CMK (cell line): Measurements from ENCODE around the gene ESPN.

Source experiments
- DNase-seq: peaks from one replicate; pipeline ENCODE4 v3.0.0-alpha.2; 2010; ENCODE audit warnings: low read depth

The ESPN gene

GRCh38 chr1:6466751-6467150 lies 42.2 kb downstream of the ESPN start:
- DNase-seq = no peak

- DNase-seq = no peak
Measured at GRCh38 chr1:6467224-6467623, 42.6 kb downstream of the ESPN start.

GRCh38 chr1:6467744-6468688 lies 43.4 kb downstream of the ESPN start:
- no peak for DNase-seq

GRCh38 chr1:6468729-6469461 lies 44.3 kb downstream of the ESPN start:
- no peak for DNase-seq

DNA sequence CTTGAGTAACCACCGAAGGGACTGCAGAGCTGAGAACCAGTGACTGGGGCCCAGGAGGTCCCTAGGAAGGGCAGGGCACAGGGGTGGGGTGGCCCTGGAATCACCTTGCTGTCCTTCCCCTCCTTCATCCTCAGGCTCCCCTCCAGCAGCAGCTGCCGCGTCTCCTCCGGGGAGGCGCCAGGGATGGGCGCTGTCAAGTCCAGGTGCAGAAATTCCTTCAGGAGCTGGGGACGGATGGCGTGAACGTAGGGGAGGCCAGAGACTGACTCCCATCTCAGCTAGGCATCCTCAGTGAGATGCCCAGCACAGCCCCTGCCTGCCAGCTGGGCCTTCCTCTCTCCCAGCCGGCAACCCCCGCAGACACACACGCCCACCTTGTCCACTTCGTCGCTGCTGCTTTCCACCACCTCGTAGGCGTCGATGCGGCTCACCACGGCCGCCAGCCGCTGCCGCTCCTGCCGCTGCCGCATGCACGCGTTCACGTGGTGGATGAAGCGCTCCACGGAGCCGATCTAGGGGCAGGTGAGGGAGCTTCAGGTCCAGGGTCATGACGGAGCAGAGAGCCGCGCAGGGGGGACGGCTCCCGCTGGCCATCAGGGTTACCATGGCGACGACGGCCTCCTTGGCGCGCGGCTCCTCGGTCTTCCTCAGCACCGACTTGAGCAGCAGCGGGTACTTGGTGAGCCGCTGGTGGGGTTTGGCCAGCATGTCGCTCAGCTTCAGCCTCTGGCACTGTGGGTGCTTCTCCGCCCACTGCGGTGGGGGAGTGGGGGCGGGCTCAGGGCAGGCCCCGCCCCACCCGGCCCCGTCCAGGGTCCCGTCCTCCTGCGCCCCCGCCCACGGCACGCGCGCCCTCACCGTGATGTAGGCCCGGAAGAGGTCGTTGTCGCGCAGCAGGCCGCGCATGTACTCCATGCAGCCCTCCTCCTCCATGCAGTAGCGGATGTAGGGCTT lies 45.8 kb downstream of the ESPN start:
- DNase-seq = no peak

GRCh38 chr1:6471086-6471969 lies 46.8 kb downstream of the ESPN start:
- DNase-seq = no peak

GRCh38 chr1:6471970-6472368 lies 47.4 kb downstream of the ESPN start:
- DNase-seq = no peak

DNA sequence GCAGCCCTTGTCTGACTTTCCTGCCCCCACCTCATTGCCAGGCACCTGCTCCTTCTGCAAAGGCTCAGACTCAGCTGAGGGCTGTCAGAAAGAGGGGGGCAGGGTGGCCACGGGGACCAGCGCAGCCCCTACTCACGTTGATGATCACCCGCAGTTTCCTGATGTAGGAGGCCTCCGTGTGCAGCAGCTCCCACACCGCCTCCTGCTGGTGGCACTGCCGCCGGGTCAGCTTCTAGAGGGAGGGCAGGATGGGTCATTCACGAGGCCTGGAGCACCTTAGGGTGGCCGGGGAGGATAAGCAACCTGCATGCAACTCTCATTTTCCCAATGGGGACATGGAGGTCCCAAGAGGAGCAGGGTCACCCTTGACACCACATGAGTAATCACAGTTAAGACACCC lies 47.8 kb downstream of the ESPN start:
- no peak for DNase-seq

DNA sequence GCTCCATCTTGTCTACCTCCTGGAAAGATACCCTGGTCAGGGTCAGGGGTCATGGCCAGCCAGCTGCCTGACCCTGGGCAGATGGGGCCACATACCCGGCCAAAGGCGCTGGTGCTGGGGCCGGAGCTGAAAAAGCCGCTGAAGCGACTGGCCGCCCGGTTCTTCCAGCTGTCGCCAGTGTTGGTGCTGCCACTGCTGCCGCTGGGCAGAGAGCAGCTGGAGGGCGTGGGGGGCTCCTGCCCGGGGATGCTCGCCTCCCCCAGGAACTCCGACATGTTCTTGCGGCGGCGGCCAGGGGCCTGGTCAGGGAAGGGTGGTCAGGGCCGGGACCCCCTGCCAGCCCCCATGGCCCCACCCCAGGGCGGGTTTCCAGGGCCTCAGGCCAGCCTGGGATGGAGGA lies 48.6 kb downstream of the ESPN start:
- DNase-seq = no peak

DNA sequence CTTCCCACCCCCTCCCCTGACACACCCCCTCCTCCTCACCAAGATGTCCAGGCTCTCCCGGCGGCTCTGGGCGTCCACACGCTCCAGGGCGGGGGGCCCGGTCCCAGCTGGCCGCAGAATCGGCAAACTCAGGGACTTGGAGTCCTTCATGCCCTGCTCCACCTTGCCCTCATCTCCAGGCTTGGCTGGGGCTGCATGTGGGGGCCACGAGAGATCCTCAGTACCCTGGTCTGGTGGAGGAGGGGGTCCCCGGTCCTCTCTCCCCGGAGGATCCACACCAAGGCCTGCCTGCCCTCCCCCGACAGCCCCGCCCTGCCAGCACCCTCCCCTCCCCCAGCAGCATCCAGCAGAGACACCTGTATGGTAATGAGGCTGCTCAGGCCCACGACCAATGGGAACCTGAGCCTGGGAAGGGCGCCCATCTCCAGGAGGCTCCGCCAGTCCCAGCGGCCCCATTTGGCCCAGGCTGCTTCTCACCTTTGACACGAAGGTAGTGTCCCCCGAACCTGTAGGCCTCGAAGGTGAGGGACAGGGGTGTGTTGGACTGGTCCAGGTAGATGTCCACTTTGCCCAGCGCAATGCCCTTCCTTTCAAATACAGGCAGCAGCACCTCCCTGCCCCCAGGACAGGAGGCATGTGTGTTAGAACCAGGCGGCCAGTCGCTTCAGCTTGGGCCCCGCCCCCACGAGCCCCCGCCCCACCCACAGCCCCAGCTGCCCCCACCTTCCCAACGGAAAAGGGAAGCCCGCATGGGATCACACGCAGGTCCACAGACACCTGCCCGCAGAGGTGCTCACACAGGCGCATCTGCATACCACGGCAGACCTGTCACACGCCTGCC lies 49.6 kb downstream of the ESPN start:
- no peak for DNase-seq

- no peak for DNase-seq
Measured at GRCh38 chr1:6474815-6475282, 50.3 kb downstream of the ESPN start.

GRCh38 chr1:6475381-6476133 lies 51.0 kb downstream of the ESPN start:
- DNase-seq = no peak

GRCh38 chr1:6476483-6476882 lies 51.9 kb downstream of the ESPN start:
- DNase-seq = no peak

DNA sequence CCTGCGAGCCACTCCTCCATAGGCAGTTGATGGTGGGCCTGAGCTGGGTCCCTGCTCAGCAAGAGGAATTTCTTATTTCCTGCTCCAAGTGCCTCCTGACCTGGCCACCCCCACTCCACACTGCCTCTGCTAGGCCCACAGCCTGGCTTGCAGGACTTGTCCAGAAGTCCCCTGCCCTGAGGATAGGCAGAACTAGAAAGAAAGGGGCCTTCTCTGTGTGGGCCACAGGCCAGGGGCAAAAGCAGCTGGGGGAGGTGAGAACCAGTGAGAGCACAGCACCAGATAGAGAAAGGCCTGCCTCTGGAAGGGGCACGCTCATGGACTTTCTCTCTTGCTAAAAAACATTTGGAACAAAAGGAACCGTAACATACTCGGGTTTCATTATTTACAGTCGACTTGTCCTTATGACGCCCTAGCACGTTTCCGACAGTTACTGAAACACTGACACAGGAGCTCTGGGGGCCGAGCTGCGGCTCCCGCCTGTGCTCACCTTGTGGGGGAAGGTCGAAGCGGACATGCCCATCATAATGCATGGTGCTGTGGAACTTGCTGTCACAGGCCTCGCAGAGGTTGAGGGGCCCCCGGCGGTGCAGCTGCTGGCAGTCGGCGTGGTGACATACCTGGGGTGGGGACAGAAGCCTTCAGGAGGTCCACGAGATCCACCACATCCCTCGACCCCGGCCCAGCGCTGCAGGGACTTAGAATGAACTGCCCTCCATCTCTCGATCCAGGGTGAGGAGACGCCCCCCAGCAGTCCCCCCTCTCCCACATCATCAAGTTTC lies 52.7 kb downstream of the ESPN start:
- no peak for DNase-seq

- DNase-seq = no peak
Measured at GRCh38 chr1:6481820-6482219, 57.2 kb downstream of the ESPN start.

GRCh38 chr1:6483017-6483760 lies 58.6 kb downstream of the ESPN start:
- no peak for DNase-seq

- no peak for DNase-seq
Measured at GRCh38 chr1:6483761-6484117, 59.2 kb downstream of the ESPN start.

DNA sequence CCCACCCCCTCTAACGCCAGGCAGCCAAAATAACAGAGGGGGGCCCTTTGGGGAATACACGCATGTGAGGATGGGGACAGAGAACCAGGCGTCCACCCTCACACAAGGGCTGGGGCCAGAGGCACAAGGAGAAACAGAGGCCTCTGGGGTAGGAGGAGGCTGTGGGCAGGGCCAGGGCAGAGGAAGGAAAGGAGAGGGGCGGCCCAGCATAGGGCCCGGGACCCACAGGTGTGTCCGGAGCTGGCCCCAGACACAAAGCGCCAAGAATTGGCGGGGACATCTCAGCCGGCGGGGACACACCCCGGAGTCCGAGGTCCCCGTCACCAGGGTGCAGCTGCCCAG lies 60.2 kb downstream of the ESPN start:
- DNase-seq = no peak
